ENCODE data around the gene NPAP1. TPM values are rescaled to one million over a fixed set of nuclear protein-coding genes. Genes with fewer than 3 reads are reported as not detected.
"Not testable (repeated sequence)": the region's sequence is repeated elsewhere in the genome, so short reads cannot be mapped to it uniquely, and the experiment has no call there.

The NPAP1 gene
- not detected for total RNA-seq
- not detected for polyA plus RNA-seq
- long read RNA-seq, donor 1, result 0 reads
- long read RNA-seq, donor 2, result 0 reads

GRCh38 chr15:24675332-24676144 lies at the start of gene NPAP1:
TSS of gene NPAP1 (plus strand) at chr15:24675775. CDS start at chr15:24675868, 93 bp downstream.
- Histone ChIP-seq H3K9me3 (no peaks in the 10 kb centered on the region), H3K27ac (no peak within 1 kb of the TSS), H3K36me3 (ENCODE audit: insufficient read depth in 1 of 2, low read depth in 1 of 2) (no peaks in the 10 kb centered on the region), H3K4me3 (no peak within 1 kb of the TSS), H3K4me1 (no peaks in the 10 kb centered on the region), H3K27me3 (ENCODE audit: insufficient read depth in 3 of 3, low read length in 2 of 3) (no peaks in the 10 kb centered on the region)
- ATAC-seq, result no peak
- TF ChIP-seq CTCF (IDR thresholded peaks at IDR 0.05), result no peak
- DNase-seq, result no peak
- intact Hi-C loops (cut with DNase I), result no loop called here
- WGBS, 3 donors, result 88 to 91% (median 90%) methylated on average over 53 to 62 of the region's 62 CpGs

GRCh38 chr15:24627443-24627842 lies 48.1 kb upstream of the NPAP1 start:
- no peaks in the 10 kb centered on the region for H3K4me1 ChIP-seq
- H3K9me3 ChIP-seq, result no peaks in the 10 kb centered on the region
- H3K36me3 ChIP-seq (ENCODE audit: insufficient read depth in 1 of 2, low read depth in 1 of 2), result no peaks in the 10 kb centered on the region
- no peaks in the 10 kb centered on the region for H3K27me3 ChIP-seq (ENCODE audit: insufficient read depth in 3 of 3, low read length in 2 of 3)
- ATAC-seq, result no peak
- no peak for DNase-seq
- no peak overlapping the region for H3K4me3 ChIP-seq
- no peak overlapping the region for H3K27ac ChIP-seq
- intact Hi-C loops (cut with DNase I), result no loop called here
- 41 to 61% (median 51%) methylated on average over 3 of the region's 3 CpGs for WGBS, 3 donors
- no peak for TF ChIP-seq CTCF (IDR thresholded peaks at IDR 0.05)

- no peak for TF ChIP-seq CTCF (IDR thresholded peaks at IDR 0.05)
- Histone ChIP-seq H3K36me3 (ENCODE audit: insufficient read depth in 1 of 2, low read depth in 1 of 2) (no peaks in the 10 kb centered on the region), H3K4me1 (no peaks in the 10 kb centered on the region), H3K27ac (no peak overlapping the region), H3K4me3 (no peak overlapping the region), H3K27me3 (ENCODE audit: insufficient read depth in 3 of 3, low read length in 2 of 3) (no peaks in the 10 kb centered on the region), H3K9me3 (peaks cover 5% of the 10 kb centered on the region)
- WGBS, 3 donors, result 80 to 83% (median 82%) methylated on average over 4 of the region's 4 CpGs
- DNase-seq (no peak), ATAC-seq (no peak)
- intact Hi-C loops (cut with DNase I), result no loop called here
These were observed 42.5 kb upstream of the NPAP1 start for GRCh38 chr15:24633082-24633481.

- DNase-seq; ATAC-seq; H3K9me3 ChIP-seq; H3K4me1 ChIP-seq; H3K27me3 ChIP-seq (ENCODE audit: insufficient read depth in 3 of 3, low read length in 2 of 3); intact Hi-C loops (cut with DNase I); H3K36me3 ChIP-seq (ENCODE audit: insufficient read depth in 1 of 2, low read depth in 1 of 2); H3K27ac ChIP-seq; H3K4me3 ChIP-seq: not testable (repeated sequence)
- 70 to 87% (median 85%) methylated on average over 11 of the region's 11 CpGs for WGBS, 3 donors
These were observed 36.2 kb upstream of the NPAP1 start for GRCh38 chr15:24639412-24639811.

- intact Hi-C loops (cut with DNase I), result no loop called here
- no peak for TF ChIP-seq CTCF (IDR thresholded peaks at IDR 0.05)
- no peak overlapping the region for H3K4me3 ChIP-seq
- 54 to 62% (median 59%) methylated on average over 3 of the region's 3 CpGs for WGBS, 3 donors
- no peak overlapping the region for H3K27ac ChIP-seq
- no peaks in the 10 kb centered on the region for H3K36me3 ChIP-seq (ENCODE audit: insufficient read depth in 1 of 2, low read depth in 1 of 2)
- ATAC-seq (no peak), DNase-seq (no peak)
- H3K27me3 ChIP-seq (ENCODE audit: insufficient read depth in 3 of 3, low read length in 2 of 3), result no peaks in the 10 kb centered on the region
- H3K4me1 ChIP-seq, result no peaks in the 10 kb centered on the region
- peaks cover 3% of the 10 kb centered on the region for H3K9me3 ChIP-seq
These were observed 29.9 kb upstream of the NPAP1 start for GRCh38 chr15:24645627-24646026.

Data from psoas muscle (tissue), 8 donors.